HepG2 (cell line): Measurements from ENCODE around the gene C21orf58. TPM values are rescaled to one million over a fixed set of nuclear protein-coding genes. Genes with fewer than 3 reads are reported as not detected.

Source experiments
- CEBPZ ChIP-seq: IDR thresholded peaks from 2 replicates; pipeline ENCODE4 v1.6.1; 2012; ENCODE audit warnings: low read length, improper control_type of control experiment
- CENPT ChIP-seq: sonication (generic); formaldehyde crosslinking; IDR thresholded peaks from 2 replicates; pipeline ENCODE4 v1.8.0; 2022; ENCODE audit warnings: low read depth, mild to moderate bottlenecking, moderate library complexity, missing genetic modification reagents
- KIAA2018 ChIP-seq: sonication (generic); formaldehyde crosslinking; IDR thresholded peaks from 2 replicates; pipeline ENCODE4 v1.5.0; 2020; ENCODE audit warnings: mild to moderate bottlenecking, missing genetic modification reagents, borderline replicate concordance
- LBX2 ChIP-seq: sonication (generic); formaldehyde crosslinking; IDR thresholded peaks from 2 replicates; pipeline ENCODE4 v1.5.0; 2020; ENCODE audit warnings: missing genetic modification reagents, mild to moderate bottlenecking, borderline replicate concordance
- PCBP1 ChIP-seq: fragments of 200-400 bp; formaldehyde crosslinking; IDR thresholded peaks from 2 replicates; pipeline ENCODE4 v1.6.1; 2017; ENCODE audit warnings: mild to moderate bottlenecking, low read depth, low read length, borderline replicate concordance
- PTBP1 ChIP-seq: fragments of 200-400 bp; formaldehyde crosslinking; IDR thresholded peaks from 2 replicates; pipeline ENCODE4 v1.6.1; 2018; ENCODE audit warnings: low read length, low read depth; ENCODE audit not compliant: poor library complexity, severe bottlenecking
- SIX4 ChIP-seq: sonication (generic); formaldehyde crosslinking; IDR thresholded peaks from 2 replicates; pipeline ENCODE4 v1.4.0; 2020; ENCODE audit warnings: missing genetic modification reagents
- ZNF800 ChIP-seq: sonication (generic); formaldehyde crosslinking; IDR thresholded peaks from 2 replicates; pipeline ENCODE4 v1.4.0; 2020; ENCODE audit warnings: missing genetic modification reagents
- polyA plus RNA-seq, 8 experiments: library from polyadenylated mRNA; depleted of rRNA in 3 of 8; stranded (reverse) in 7 of 8; unstranded in 1 of 8; fragments of >200 nt; fragmentation: Illumina TruSeq in 4 of 8; extraction: Trizol in 4 of 8; gene quantifications; 2 replicates each; pipeline versions ENCODE4 v1.2.1 to v1.2.3, GENCODE V29; 2011 to 2016; ENCODE audit warnings: low read depth in 4 of 8, missing spikeins in 1 of 8, mixed read lengths in 1 of 8; ENCODE audit not compliant: insufficient read depth in 1 of 8
- total RNA-seq, 5 experiments: library from RNA; depleted of rRNA; stranded (reverse); fragments of >200 nt; fragmentation: Illumina TruSeq; extraction: Trizol; gene quantifications; 2 replicates each; pipeline ENCODE4 v1.2.3, GENCODE V29; 2016; ENCODE audit warnings: low read depth in 1 of 5
- TF ChIP-seq, protein P1 (sequence below): sonication (generic); formaldehyde crosslinking; IDR thresholded peaks from 2 replicates; pipeline ENCODE4 v1.9.0; 2021; ENCODE audit warnings: missing genetic modification reagents, mild to moderate bottlenecking, borderline replicate concordance

C21orf58 gene
- total and polyA plus RNA-seq, 2 of the 13 experiments (the other 11 are each of a cell fraction or from before 2014, with no cell fraction given) = 3.5 to 6.8 TPM

DNA sequence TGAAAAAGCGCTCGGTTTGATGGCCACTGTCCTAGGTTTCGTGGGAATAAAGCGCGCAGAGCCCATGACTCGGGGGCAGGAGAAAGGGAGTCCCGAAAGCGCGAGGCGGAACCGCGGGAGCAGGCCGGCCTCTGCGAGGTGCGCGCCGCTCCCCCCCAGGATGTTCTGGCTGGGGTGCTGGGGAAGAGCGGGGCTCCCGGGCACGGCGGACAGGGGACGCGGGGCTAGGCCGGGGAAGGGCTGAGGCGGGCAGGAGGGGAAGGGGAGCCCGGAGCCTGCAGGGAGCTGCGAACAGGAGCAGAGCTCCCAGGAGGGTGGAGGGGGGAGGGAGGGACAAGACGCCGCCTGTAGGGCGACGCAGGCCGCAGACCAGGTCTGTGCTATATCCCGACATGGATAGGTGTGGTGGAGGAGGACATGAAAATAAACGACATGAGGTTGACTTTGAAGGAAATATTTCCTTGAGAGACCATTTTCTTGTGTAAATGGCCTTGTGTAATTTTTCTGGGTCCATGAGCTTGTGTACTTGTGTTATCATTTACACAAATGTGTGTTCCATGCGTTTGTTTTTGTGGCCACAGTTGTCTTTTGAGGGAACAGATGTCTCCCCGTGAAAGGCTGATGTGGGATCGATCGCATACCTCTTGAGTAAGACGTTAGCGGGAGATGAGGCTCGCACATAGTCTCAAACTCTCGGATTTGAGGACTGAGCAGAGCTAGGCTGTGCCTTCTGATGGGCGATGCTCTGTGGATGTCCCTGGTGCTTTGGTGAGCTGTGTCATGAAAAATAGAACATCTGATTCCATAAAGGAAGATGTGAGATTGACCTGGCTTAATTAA is 1.6 kb upstream of the C21orf58 start (continued):
- TF ChIP-seq KIAA2018 (CRISPR knock-in tag) = no peak
- no peak for TF ChIP-seq LBX2 (CRISPR knock-in tag)
- TF ChIP-seq ZNF800 (CRISPR knock-in tag) = no peak
- no peak for TF ChIP-seq CENPT (CRISPR knock-in tag)
- TF ChIP-seq, protein P1, sequence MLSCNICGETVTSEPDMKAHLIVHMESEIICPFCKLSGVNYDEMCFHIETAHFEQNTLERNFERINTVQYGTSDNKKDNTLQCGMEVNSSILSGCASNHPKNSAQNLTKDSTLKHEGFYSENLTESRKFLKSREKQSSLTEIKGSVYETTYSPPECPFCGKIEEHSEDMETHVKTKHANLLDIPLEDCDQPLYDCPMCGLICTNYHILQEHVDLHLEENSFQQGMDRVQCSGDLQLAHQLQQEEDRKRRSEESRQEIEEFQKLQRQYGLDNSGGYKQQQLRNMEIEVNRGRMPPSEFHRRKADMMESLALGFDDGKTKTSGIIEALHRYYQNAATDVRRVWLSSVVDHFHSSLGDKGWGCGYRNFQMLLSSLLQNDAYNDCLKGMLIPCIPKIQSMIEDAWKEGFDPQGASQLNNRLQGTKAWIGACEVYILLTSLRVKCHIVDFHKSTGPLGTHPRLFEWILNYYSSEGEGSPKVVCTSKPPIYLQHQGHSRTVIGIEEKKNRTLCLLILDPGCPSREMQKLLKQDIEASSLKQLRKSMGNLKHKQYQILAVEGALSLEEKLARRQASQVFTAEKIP (CRISPR knock-in tag) = no peak
- TF ChIP-seq SIX4 (CRISPR knock-in tag) = no peak
- TF ChIP-seq PTBP1 = no peak
- no peak for TF ChIP-seq PCBP1
- no peak for TF ChIP-seq CEBPZ
